ENCODE data around the gene MYL6. TPM values are rescaled to one million over a fixed set of nuclear protein-coding genes. Genes with fewer than 3 reads are reported as not detected.
A peak's percentile ranks its signal among the peaks of the same experiment; 100 is the strongest.

The MYL6 gene
- total and polyA plus RNA-seq, 9 of the 15 experiments (the other 6 are each of a cell fraction or from before 2014, with no cell fraction given) = 557 to 1,664 (median 958) TPM

- 0 out of 6 replicates have a peak, but pooled peaks of 1 of the 3 experiments have one; percentile 58 for TF ChIP-seq ZBTB11 (CRISPR knock-in tag; IDR thresholded peaks at IDR 0.05)
- TF ChIP-seq KDM2B (CRISPR knock-in tag; IDR thresholded peaks at IDR 0.05) = no peak
- TF ChIP-seq TCF7L2 (IDR thresholded peaks at IDR 0.05; ENCODE audit: low read depth, low read length) = no peak
- TF ChIP-seq STAT6 (CRISPR knock-in tag; IDR thresholded peaks at IDR 0.05) = no peak
- TF ChIP-seq ZNF586 (CRISPR knock-in tag; conservative IDR thresholded peaks at IDR 0.05) = no peak
- TF ChIP-seq FUS (optimal IDR thresholded peaks at IDR 0.05; ENCODE audit: low read depth, low read length) = no peak
- no peak for TF ChIP-seq RERE (CRISPR knock-in tag; IDR thresholded peaks at IDR 0.05; ENCODE audit: borderline replicate concordance)
- TF ChIP-seq DACH1 (IDR thresholded peaks at IDR 0.05; ENCODE audit: partially characterized antibody) = no peak
- 0 out of 2 replicates have a peak, but pooled peaks have one; percentile 37 for TF ChIP-seq SMAD3 (CRISPR knock-in tag; conservative IDR thresholded peaks at IDR 0.05)
- TF ChIP-seq ZNF740 (CRISPR knock-in tag; IDR thresholded peaks at IDR 0.05) = no peak
- TF ChIP-seq ZNF740 (tag; IDR thresholded peaks at IDR 0.05) = no peak
- TF ChIP-seq ZNF77 (CRISPR knock-in tag; IDR thresholded peaks at IDR 0.05) = no peak
- TF ChIP-seq SMAD4 (CRISPR knock-in tag; conservative IDR thresholded peaks at IDR 0.05) = peak; percentile 93
- TF ChIP-seq ZNF12 (CRISPR knock-in tag; IDR thresholded peaks at IDR 0.05) = no peak; the same call in 1 of the 2 replicates
Observed at GRCh38 chr12:56129206-56129941, 28.8 kb upstream of the MYL6 start (continued).

Measured in K562 (cell line).